Activated CD4-positive, alpha-beta T cell treated with anti-CD3 and anti-CD28 coated beads, Interleukin-2, amount 50 U/mL, for 24 hours (primary cell): Measurements from ENCODE around the gene SCUBE1.

Experiments
- DNase-seq, 2 donors: peaks; one replicate each; pipeline ENCODE4 v3.0.0-alpha.2; 2020; ENCODE audit warnings: low read depth in 1 of 2, low spot score in 1 of 2

The SCUBE1 gene

DNA sequence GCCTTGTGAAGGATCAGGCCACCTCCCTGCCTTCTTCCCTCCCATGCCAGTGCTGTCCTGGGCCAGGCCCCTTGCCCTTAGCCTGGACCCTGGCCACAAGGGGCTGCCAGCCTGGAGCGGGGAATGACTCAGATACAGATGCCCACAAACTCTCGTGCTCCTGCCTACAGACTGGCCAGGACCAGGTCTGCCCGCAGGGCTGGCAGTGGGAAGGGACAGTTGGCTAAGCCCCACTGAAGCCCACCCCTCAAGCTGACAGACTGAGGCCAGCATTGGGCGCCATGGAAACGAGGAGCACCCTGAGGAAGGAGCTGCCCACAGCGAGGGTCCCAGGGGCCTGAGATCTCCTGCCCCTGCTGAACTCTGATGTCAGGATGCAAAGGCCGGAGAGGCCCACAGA lies 14.1 kb downstream of the SCUBE1 start:
- DNase-seq = no peak

- no peak for DNase-seq
These were observed 16.1 kb downstream of the SCUBE1 start for GRCh38 chr22:43327157-43327438.

GRCh38 chr22:43326331-43327156 lies 16.6 kb downstream of the SCUBE1 start:
- no peak for DNase-seq

DNA sequence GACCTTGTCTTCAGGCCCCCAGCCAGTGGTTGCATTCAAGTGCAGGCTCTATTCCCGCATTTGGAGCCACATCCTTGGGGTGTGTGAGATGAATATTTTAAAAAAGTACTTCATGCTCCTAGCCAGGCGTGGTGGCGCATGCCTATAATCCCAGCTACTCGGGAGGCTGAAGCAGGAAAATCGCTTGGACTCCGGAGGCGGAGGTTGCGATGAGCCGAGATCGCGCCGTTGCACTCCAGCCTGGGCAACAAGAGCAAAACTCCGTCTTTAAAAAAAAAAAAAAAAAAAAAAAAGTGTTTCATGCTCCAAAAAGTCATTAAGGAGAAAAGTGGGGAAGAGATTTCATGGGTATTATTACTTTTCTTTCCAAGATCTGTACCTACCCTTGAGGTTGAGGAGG lies 18.0 kb downstream of the SCUBE1 start:
- DNase-seq = no peak

DNA sequence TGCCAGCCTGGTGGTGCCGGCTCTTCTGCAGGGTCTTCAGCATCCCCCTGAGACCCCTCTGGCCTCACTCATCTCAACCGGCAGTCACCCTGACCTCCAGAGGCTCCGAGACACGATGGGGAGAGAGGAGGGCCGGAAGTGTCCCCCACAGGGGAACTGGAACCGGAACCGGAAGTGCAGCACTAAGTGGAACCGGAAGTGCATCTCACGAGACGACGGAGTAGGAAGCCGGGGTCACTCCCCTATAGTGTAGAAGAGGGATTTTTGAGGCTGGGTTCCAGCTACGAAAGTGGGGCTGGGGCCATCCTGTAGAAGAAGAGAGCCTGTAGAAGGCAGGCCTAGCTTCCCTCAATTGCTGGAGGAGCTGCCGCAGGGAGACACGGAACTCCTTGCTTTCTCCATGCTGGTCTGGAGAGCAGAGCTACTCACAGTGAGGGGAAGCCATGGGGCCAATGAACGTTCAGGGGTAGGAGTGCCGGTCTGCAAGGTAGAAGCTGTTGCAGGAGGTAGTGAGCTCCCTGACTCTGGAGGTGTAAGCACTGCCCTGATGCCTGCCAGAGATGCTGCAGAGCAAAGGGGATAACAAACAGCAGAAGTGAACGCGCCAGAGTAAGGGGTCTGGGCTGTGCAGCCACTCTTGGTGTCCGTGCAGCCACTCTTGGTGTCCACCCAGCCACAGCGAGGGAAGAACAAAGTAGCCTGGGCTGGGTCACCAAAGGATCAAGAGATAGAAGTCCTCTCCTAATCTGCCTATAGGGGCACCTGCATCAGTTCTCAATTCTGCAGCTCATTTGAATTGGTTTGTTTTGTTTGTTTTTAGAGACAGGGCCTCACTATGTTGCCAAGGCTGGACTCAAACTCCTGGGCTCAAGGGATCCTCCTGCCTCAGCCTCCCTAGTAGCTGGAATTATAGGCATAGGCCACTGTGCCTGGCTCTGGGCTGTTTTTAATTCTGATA lies 21.9 kb downstream of the SCUBE1 start:
- no peak for DNase-seq

DNA sequence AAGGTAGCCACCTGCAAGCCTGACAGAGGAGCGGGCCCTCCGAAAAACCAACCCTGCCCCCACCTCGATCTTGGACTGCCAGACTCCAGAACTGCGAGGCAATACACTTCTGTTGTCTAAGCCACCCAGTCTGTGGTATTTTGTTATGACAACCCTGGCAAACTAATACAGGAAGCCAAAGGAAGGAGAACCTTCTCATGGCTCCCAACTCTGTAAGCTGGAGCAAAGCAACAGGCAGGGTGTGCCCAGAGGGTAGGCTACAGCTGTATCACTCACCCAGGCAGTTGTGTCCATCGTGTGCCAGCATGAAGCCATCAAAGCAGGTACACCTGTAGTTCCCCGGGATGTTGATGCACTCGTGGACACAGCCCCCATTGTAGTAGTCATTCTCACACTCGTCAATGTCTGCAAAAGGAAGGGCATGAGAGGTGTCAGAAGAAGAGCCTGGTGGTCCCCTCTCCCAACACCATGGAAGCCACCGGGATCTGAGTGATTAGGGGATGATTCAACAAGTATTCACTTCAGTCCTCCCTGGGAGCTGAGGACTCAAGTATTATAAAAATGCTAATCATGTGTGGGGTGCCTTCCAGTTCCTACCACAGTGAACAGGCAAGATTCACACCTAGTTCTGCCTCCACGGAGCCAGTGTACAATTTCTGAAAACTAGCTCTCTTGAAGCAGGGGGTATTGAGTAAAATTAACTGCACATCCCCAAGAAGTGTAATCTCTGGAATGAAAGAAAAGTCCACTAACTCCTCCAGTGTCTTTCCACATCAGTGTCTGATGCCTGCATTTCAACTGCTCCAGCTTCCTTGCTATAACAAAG lies 23.3 kb downstream of the SCUBE1 start:
- DNase-seq = no peak

DNA sequence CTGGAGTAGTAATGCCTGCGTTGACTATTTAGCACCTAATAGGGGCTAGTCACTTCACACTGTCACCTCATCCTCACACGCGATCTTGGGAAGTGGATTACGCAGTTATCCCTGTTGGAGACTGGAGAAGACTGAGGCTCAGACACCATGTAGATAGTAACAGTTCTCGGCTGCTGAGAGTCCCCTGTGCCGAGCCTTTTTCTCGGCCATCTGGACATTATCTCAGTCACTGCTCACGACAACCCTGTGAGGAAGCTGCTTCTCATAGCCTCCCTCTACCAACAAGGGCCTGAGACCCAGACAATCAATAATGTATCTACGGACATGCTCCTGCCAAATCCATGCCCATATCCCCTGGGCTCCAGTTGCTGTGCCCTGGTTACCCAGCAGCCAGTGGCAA lies 25.9 kb downstream of the SCUBE1 start:
- no peak for DNase-seq

GRCh38 chr22:43315687-43316217 lies 27.4 kb downstream of the SCUBE1 start:
- DNase-seq = no peak

DNA sequence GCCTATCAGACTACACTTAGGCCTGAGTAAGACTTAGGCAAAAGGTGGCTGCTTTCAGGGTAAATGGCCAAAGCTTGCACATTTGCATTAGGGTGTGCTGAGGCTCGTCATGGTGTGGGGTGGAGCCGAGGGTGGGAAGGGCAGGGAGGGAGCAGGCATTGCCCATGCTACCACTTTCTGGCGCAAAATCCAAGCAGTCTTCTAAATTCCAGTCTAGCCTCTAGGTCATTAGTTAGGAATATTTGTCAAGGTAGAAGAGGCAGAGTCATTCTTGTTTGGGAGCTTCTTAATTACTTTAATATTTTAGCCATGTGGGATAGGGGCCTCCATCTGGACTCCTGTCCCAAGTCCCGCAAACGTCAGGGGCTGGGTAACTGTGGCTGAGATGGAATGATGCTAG lies 28.6 kb downstream of the SCUBE1 start:
- DNase-seq = no peak

- DNase-seq = no peak
These were observed 29.2 kb downstream of the SCUBE1 start for GRCh38 chr22:43313890-43314474.

GRCh38 chr22:43313244-43313889 lies 29.8 kb downstream of the SCUBE1 start:
- no peak for DNase-seq

GRCh38 chr22:43312608-43313007 lies 30.6 kb downstream of the SCUBE1 start:
- DNase-seq = no peak

DNA sequence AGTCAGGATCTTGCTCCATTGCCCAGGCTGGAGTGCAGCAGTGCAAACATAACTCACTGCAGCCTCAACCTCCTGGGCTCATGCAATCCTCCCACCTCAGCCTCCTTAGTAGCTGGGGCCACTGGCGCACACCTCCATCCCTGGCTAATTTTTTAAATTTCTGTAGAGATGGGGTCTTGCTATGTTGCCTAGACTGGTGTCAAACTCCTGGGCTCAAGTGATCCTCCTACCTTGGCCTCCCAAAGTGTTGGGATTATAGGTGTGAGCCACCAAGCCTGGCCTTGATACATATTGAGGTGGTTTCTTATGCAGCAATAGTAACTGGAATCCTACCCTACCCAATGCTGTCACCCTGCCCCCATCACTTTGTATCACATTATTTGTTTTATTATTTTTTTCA lies 32.4 kb downstream of the SCUBE1 start:
- DNase-seq = no peak

DNA sequence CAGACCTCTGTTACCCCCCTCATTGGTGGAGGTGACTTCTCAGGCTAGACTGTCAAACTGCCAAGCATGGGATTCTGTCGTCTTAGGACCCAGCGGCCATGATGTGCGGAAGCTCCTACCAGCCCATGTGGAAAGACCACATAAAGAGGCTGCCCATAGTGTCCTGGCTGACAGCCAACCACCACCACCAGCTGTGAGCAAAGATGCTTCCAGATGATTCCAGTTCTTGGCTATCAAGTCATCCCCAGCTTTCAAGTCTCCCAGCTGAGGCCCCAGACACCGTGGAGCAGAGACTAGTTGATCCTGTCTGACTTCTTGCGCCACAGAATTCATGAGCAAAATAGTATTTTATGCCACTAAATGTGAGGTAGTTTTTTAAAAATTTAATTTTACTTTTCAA lies 32.9 kb downstream of the SCUBE1 start:
- DNase-seq = no peak

DNA sequence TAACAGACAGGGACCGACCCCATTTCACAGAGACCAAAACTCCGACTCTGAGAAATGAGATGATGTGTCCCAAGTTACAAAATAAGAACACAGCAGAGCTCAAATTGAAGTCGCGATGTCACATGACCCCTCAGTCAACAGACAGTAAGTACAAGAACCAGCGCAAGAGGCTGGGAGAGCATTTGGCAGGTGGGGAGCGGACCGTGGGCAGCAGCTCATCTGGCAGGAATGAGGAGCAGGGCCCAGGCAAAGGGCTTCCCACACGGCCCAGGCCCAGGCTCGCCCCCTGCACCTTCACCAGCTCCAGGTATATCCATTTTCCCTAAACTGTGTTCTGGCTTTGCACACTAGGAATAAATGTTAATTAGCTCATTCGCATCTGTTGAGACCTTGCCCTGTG lies 34.3 kb downstream of the SCUBE1 start:
- DNase-seq = no peak

DNA sequence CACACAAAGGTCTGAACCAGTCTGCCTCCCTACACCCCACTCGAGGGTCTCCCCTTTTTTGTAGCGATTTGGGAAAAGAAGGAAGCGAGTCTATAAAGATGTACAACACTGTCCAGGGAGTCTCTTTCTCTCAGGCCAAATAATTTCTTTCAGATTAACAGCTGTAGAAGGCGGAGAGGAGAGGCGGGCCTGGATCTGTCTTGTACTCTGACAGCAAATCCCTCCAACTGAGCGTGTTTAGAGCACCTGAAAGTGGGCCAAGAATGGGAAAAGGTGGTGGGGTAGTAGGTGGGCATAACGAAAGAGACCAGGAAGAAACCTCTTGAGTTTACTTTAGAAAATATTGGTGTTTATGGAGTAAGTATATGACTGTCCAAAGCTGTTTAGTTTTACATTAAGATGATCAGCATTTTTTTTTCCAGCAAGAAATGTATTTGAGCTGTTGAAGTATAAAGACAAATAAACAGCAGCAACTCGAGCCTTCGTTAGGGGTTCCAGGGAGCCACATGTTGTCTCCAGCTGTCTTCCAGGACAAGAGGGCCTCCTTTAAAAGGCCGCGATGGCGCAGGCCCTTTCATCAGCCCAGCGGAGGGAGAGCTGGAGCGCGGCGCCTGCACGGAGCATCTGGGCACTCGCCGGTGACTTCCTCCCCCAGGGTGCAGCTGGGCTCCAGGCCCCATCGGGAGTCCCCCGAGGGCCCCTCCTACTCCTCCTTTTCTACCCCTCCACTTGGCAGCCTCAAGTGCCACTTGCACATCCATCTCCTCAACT lies 34.9 kb downstream of the SCUBE1 start:
- no peak for DNase-seq

- DNase-seq = no peak
These were observed 37.4 kb downstream of the SCUBE1 start for GRCh38 chr22:43305806-43306205.

GRCh38 chr22:43304831-43305590 lies 38.2 kb downstream of the SCUBE1 start:
- no peak for DNase-seq

DNA sequence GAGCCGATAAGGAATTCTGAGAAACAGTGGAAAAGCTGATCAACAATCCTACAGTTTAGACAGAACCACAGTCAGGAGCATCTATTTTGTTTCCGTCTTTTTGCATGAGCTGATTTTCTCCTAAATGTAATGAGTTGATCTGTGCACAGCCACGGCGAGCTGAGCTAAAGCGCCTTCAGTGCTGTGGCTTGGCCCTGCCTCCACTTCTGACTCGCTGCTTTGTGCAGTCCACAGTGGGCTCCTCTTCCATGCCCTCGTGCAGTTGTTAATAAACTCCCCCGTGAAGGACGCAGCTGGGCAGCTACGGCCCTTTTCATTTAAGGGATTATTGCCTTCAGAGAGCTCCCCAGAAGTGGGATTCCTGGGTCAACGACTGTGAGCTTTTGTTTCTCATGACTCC lies 39.4 kb downstream of the SCUBE1 start:
- no peak for DNase-seq
